H1 (cell line): ENCODE data around the gene SLC30A3. TPM values are rescaled to one million over a fixed set of nuclear protein-coding genes. Genes with fewer than 3 reads are reported as not detected.

Source experiments
- CTCF ChIA-PET: fragments of 300-600 bp; sonication (Branson Sonifier 250); formaldehyde crosslinking; loops from one replicate; lab custom pipeline; 2021; ENCODE audit not compliant: partially characterized antibody; lab: Charles Lee
- POLR2A ChIA-PET: fragments of 300-600 bp; sonication (Branson Sonifier 250); formaldehyde crosslinking; loops from one replicate; lab custom pipeline; 2021; ENCODE audit warnings: inconsistent platforms; ENCODE audit not compliant: partially characterized antibody; lab: Charles Lee
- DNase-seq, 2 experiments: peaks; one replicate each; pipeline versions ENCODE4 v3.0.0 to v3.0.0-alpha.2; 2010 to 2022; ENCODE audit warnings: low spot score in 2 of 2, low read depth in 1 of 2, mixed read lengths in 1 of 2
- FAIRE-seq: peaks from 2 replicates; lab custom pipeline; 2011; peaks lifted over from hg19 to GRCh38; lab: Jason Lieb, UNC
- H2AFZ ChIP-seq: 2 replicates; pipeline ENCODE4 v1.8.1; 2012; ENCODE audit warnings: low read length, inconsistent platforms
- H2AK5ac ChIP-seq: 2 replicates; pipeline ENCODE4 v1.6.1; 2013; ENCODE audit warnings: low read depth, low read length
- H2BK120ac ChIP-seq: replicated peaks from 2 replicates; pipeline ENCODE3; 2013; ENCODE audit warnings: low read depth, low read length, inconsistent platforms
- H2BK12ac ChIP-seq: 2 replicates; pipeline ENCODE4 v1.6.1; 2013; ENCODE audit warnings: low read depth, low read length
- H2BK15ac ChIP-seq: 2 replicates; pipeline ENCODE4 v1.6.1; 2013; ENCODE audit warnings: low read length
- H2BK20ac ChIP-seq: 2 replicates; pipeline ENCODE4 v1.6.1; 2013; ENCODE audit warnings: low read length
- H2BK5ac ChIP-seq: 2 replicates; pipeline ENCODE4 v1.6.1; 2013; ENCODE audit warnings: low read depth, low read length
- H3K14ac ChIP-seq: 2 replicates; pipeline ENCODE4 v1.6.1; 2013; ENCODE audit warnings: inconsistent platforms; ENCODE audit not compliant: insufficient read length
- H3K18ac ChIP-seq: 2 replicates; pipeline ENCODE4 v1.6.1; 2013; ENCODE audit warnings: low read length; ENCODE audit errors: extremely low read depth
- H3K23ac ChIP-seq: 2 replicates; pipeline ENCODE4 v1.6.1; 2013; ENCODE audit warnings: inconsistent platforms; ENCODE audit not compliant: insufficient read length
- H3K23me2 ChIP-seq: 2 replicates; pipeline ENCODE4 v1.6.1; 2013; ENCODE audit warnings: low read depth, low read length
- H3K27ac ChIP-seq: 2 replicates; pipeline ENCODE4 v1.6.1; 2011; ENCODE audit warnings: low read depth, low read length, inconsistent platforms
- H3K27me3 ChIP-seq, 4 experiments: replicated peaks in 1 of 4; 1 replicate in 1 of 4; 2 replicates in 3 of 4; pipeline versions ENCODE4 v1.6.1 to v1.8.1; 2011 to 2013; ENCODE audit warnings: low read length in 3 of 4, mild to moderate bottlenecking in 3 of 4, inconsistent platforms in 2 of 4, mixed read lengths in 2 of 4, moderate library complexity in 1 of 4; ENCODE audit not compliant: control insufficient read depth in 3 of 4, insufficient read depth in 3 of 4; ENCODE audit errors: extremely low read depth in 1 of 4
- H3K36me3 ChIP-seq, 4 experiments: 2 replicates each; pipeline versions ENCODE4 v1.6.1 to v1.8.1; 2011 to 2013; ENCODE audit warnings: mild to moderate bottlenecking in 4 of 4, low read length in 3 of 4, moderate library complexity in 2 of 4, control low read depth in 1 of 4, inconsistent platforms in 1 of 4; ENCODE audit not compliant: insufficient read depth in 4 of 4, control insufficient read depth in 2 of 4
- H3K4ac ChIP-seq: replicated peaks from 2 replicates; pipeline ENCODE3; 2013; ENCODE audit warnings: low read length, low read depth, mixed read lengths, inconsistent platforms; ENCODE audit not compliant: insufficient read length
- H3K4me1 ChIP-seq, 4 experiments: replicated peaks in 1 of 4; 1 replicate in 1 of 4; 2 replicates in 3 of 4; pipeline versions ENCODE4 v1.6.1 to v1.8.1; 2011 to 2013; ENCODE audit warnings: low read length in 3 of 4, inconsistent platforms in 2 of 4, mixed read lengths in 1 of 4; ENCODE audit not compliant: insufficient read depth in 4 of 4, control insufficient read depth in 3 of 4
- H3K4me2 ChIP-seq, 2 experiments: 2 replicates each; pipeline versions ENCODE4 v1.6.1 to v1.8.1; 2011 to 2013; ENCODE audit warnings: low read depth in 2 of 2, low read length in 2 of 2, control low read depth in 1 of 2, inconsistent platforms in 1 of 2, mild to moderate bottlenecking in 1 of 2; ENCODE audit not compliant: insufficient read depth in 1 of 2
- H3K4me3 ChIP-seq, 4 experiments: fragments of 200-600, 300-600 bp in 1 of 4; sonication (generic), shearing (Covaris generic), sonication (Bioruptor Twin) in 1 of 4; 2 replicates each; pipeline versions ENCODE4 v1.5.1 to v1.8.1; 2011 to 2016; ENCODE audit warnings: low read length in 4 of 4, low read depth in 3 of 4, control low read depth in 2 of 4, inconsistent platforms in 2 of 4, mild to moderate bottlenecking in 2 of 4, mixed read lengths in 1 of 4, moderate library complexity in 1 of 4; ENCODE audit not compliant: insufficient read depth in 2 of 4; ENCODE audit errors: extremely low read depth in 1 of 4
- H3K56ac ChIP-seq: replicated peaks from 2 replicates; pipeline ENCODE3; 2013; ENCODE audit warnings: low read depth, mild to moderate bottlenecking, mixed read lengths, low read length, inconsistent platforms; ENCODE audit not compliant: insufficient read length
- H3K79me1 ChIP-seq: 2 replicates; pipeline ENCODE4 v1.6.1; 2013; ENCODE audit warnings: low read depth, low read length, control low read depth
- H3K79me2 ChIP-seq, 2 experiments: 2 replicates each; pipeline versions ENCODE4 v1.6.1 to v1.8.1; 2012 to 2013; ENCODE audit warnings: low read length in 2 of 2, mild to moderate bottlenecking in 2 of 2, inconsistent platforms in 1 of 2; ENCODE audit not compliant: insufficient read depth in 2 of 2, control insufficient read depth in 1 of 2
- H3K9ac ChIP-seq, 4 experiments: replicated peaks in 1 of 4; 1 replicate in 1 of 4; 2 replicates in 3 of 4; pipeline versions ENCODE4 v1.6.1 to v1.8.1; 2011 to 2013; ENCODE audit warnings: low read depth in 3 of 4, low read length in 3 of 4, control low read depth in 2 of 4, mild to moderate bottlenecking in 2 of 4, moderate library complexity in 2 of 4, inconsistent platforms in 1 of 4; ENCODE audit errors: extremely low read depth in 1 of 4
- H3K9me3 ChIP-seq, 2 experiments: 2 replicates each; pipeline versions ENCODE4 v1.6.1 to v1.8.1; 2012 to 2013; ENCODE audit warnings: mild to moderate bottlenecking in 2 of 2, moderate library complexity in 2 of 2, control low read depth in 1 of 2, inconsistent platforms in 1 of 2, low read depth in 1 of 2, low read length in 1 of 2, mixed read lengths in 1 of 2; ENCODE audit not compliant: insufficient read depth in 2 of 2
- H4K20me1 ChIP-seq, 2 experiments: replicated peaks in 1 of 2; 2 replicates each; pipeline versions ENCODE3 to v1.8.1; 2011 to 2013; ENCODE audit warnings: inconsistent platforms in 2 of 2, low read length in 2 of 2, mild to moderate bottlenecking in 1 of 2; ENCODE audit not compliant: insufficient read depth in 2 of 2, control insufficient read depth in 1 of 2
- H4K5ac ChIP-seq: 2 replicates; pipeline ENCODE4 v1.6.1; 2013; ENCODE audit warnings: low read length, low read depth, mixed read lengths, inconsistent platforms; ENCODE audit not compliant: insufficient read length
- H4K8ac ChIP-seq: 2 replicates; pipeline ENCODE4 v1.8.0; 2013; ENCODE audit warnings: mild to moderate bottlenecking, moderate library complexity, low read length, inconsistent platforms; ENCODE audit not compliant: insufficient read depth; ENCODE audit errors: extremely low read depth
- H4K91ac ChIP-seq: replicated peaks from 2 replicates; pipeline ENCODE3; 2013; ENCODE audit warnings: low read length, mixed read lengths, inconsistent platforms; ENCODE audit not compliant: insufficient read length
- CBX8 ChIP-seq: fragments of 300-800, 300-1000 bp; sonication (generic); IDR thresholded peaks from 2 replicates; pipeline ENCODE4 v1.7.1; 2016; ENCODE audit warnings: low read depth, low read length, borderline replicate concordance
- EZH2 ChIP-seq: fragments of 200-600 bp; sonication (generic); IDR thresholded peaks from 2 replicates; pipeline ENCODE4 v1.7.1; 2012; ENCODE audit warnings: low read depth, mild to moderate bottlenecking, moderate library complexity, low read length, inconsistent platforms; ENCODE audit not compliant: severe bottlenecking
- HDAC2 ChIP-seq, 2 experiments: fragments of 300-600 bp in 1 of 2; sonication (generic) in 1 of 2; IDR thresholded peaks; 2 replicates each; pipeline ENCODE4 v1.6.1; 2011 to 2012; ENCODE audit warnings: low read depth in 2 of 2, low read length in 2 of 2, mild to moderate bottlenecking in 2 of 2, moderate library complexity in 2 of 2, borderline replicate concordance in 1 of 2, inconsistent platforms in 1 of 2
- RAD21 ChIP-seq, 2 experiments: IDR thresholded peaks in 1 of 2; conservative IDR thresholded peaks in 1 of 2; 2 replicates each; pipeline ENCODE4 v1.6.1; 2011; ENCODE audit warnings: low read depth in 2 of 2, low read length in 2 of 2, improper control_type of control experiment in 1 of 2, inconsistent platforms in 1 of 2, mild to moderate bottlenecking in 1 of 2, moderate library complexity in 1 of 2
- RXRA ChIP-seq: IDR thresholded peaks from 2 replicates; pipeline ENCODE4 v1.6.1; 2011; ENCODE audit warnings: low read depth, mild to moderate bottlenecking, low read length, moderate library complexity; ENCODE audit not compliant: insufficient read depth
- SUZ12 ChIP-seq: fragments of 200-600 bp; sonication (generic); IDR thresholded peaks from 2 replicates; pipeline ENCODE4 v1.6.1; 2012; ENCODE audit warnings: mild to moderate bottlenecking, inconsistent platforms, low read length, moderate library complexity, mixed read lengths
- WGBS, 2 experiments: shearing (Covaris generic) in 1 of 2; methylation state at CpG; one replicate each; pipeline versions ENCODE4 v1.1.6 to v1.1.7; 2013 to 2015; ENCODE audit warnings: low lambda C conversion rate in 2 of 2, mixed read lengths in 2 of 2, inconsistent platforms in 1 of 2, low coverage in 1 of 2, missing lambda C conversion rate in 1 of 2; ENCODE audit not compliant: insufficient replicate concordance in 2 of 2, insufficient coverage in 1 of 2, insufficient read length in 1 of 2; ENCODE audit errors: extremely low coverage in 1 of 2, missing lambda C conversion rate in 1 of 2; 5-methylcytosine and 5-hydroxymethylcytosine counted together
- polyA plus RNA-seq, 7 experiments: library from polyadenylated mRNA; depleted of rRNA in 3 of 7; stranded (reverse) in 5 of 7; unstranded in 2 of 7; fragments of >200 nt in 5 of 7; fragments of 200-250 nt in 2 of 7; gene quantifications; 1 replicate in 5 of 7; 2 replicates in 1 of 7; 4 replicates in 1 of 7; pipeline versions ENCODE4 v1.2.1 to v1.2.3, GENCODE V29; 2011 to 2013; ENCODE audit warnings: missing spikeins in 2 of 7, mixed read lengths in 2 of 7
- total RNA-seq: library from RNA; stranded (reverse); fragmentation: NEBNext Ultra II Directional; extraction: Animal tissue kit (Norgen Biotek cat#: 25700); gene quantifications from 2 replicates; pipeline ENCODE4 v1.2.1, GENCODE V29; 2021

SLC30A3 gene
- total and polyA plus RNA-seq, 2 of the 8 experiments (the other 6 are each of a cell fraction or from before 2014, with no cell fraction given): 15.2 to 30.7 TPM

DNA sequence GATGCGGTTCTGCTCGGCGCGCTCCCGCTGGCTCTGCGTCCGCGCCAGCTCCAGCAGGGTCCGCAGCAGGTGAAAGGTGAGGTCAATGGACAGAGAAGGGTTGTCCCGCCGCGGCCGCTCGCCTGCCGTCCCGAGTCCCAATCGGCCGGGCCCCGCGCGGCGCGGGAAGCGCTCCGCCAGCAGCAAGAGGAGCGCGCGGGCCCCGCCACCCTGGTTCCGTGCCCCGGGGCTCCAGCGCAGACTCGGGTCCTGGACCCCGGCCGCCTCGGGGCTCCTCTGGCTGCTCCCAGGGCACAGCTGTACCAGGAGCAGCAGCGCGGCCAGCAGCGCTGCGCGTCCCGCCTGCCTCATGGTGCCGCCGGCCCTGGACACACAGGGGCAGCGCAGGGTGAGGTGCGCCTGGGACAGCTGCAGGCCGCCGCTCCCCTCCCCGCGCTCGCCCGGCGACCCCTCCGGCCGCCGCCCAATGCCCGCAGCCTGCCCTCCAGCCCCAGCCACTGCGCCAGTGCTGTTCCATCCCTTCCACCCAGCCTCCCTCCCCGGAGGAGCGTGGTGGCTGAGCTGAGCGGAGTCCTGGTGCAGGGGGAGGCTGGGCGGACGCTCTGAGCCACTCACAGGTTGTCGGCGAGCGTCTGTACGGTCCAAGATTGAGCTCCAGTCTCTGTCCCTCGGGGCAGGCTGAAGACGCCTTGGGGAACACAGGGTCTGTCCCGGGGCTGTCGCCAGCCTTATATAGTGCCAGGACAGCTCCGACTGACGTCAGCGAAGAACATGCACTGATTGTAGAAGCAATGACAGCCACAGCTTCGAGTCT lies 44.9 kb upstream of the SLC30A3 start:
- Histone ChIP-seq H3K27me3 (peaks cover 29 to 41% (median 39%) of the 10 kb centered on the region in 4 experiments), H2AK5ac (no peak overlapping the region), H3K4ac (no peak overlapping the region), H4K20me1 (peaks cover 4 to 11% of the 10 kb centered on the region in 2 experiments), H3K79me1 (no peaks in the 10 kb centered on the region), H3K4me3 (peak overlapping the region in 3 of 4 experiments; percentile 26 to 51 (median 34); a peak in 4 of 8 replicates), H4K8ac (peak overlapping the region; percentile 76; the same call in 1 of the 2 replicates), H2BK20ac (no peak overlapping the region), H3K9ac (no peak overlapping the region), H3K79me2 (no peaks in the 10 kb centered on the region), H2AFZ (no peak overlapping the region), H2BK12ac (no peak overlapping the region), H3K14ac (no peak overlapping the region), H2BK120ac (no peak overlapping the region), H3K9me3 (no peaks in the 10 kb centered on the region; a peak in 1 of 4 replicates), H3K36me3 (peaks cover 0 to 4% (median 0%) of the 10 kb centered on the region in 4 experiments; a peak in 1 of 8 replicates), H3K4me2 (peak overlapping the region; percentile 63 to 69), H3K27ac (no peak overlapping the region), H4K91ac (no peak overlapping the region), H4K5ac (no peak overlapping the region)
- 12% methylated on average over 53 of the region's 75 CpGs; no CpG with 5 or more reads in 1 of the 2 experiments for WGBS, 2 experiments
- DNase-seq (peak in 1 of 2 experiments; percentile 64), FAIRE-seq (no peak)
- TF ChIP-seq RAD21 (IDR thresholded peaks at IDR 0.05 in 1 of 2, conservative IDR thresholded peaks at IDR 0.05 in 1 of 2; ENCODE audit: low read depth in 2 of 2, low read length in 2 of 2) (no peak), EZH2 (peak; percentile 57), HDAC2 (IDR thresholded peaks at IDR 0.05; ENCODE audit: borderline replicate concordance in 1 of 2, low read depth in 2 of 2, low read length in 2 of 2) (no peak), RXRA (no peak), CBX8 (no peak), SUZ12 (peak; percentile 74; the same call in 1 of the 2 replicates)
- TF ChIP-seq, all 59 proteins: peak for 2
- no peak overlapping the region for H2BK5ac ChIP-seq
- H2BK15ac ChIP-seq: no peak overlapping the region
- CTCF ChIA-PET: interaction anchor here (0.7 to 11.3 kb wide), 14 partner anchors 12 to 64 kb away, joined by 3 to 128 read pairs (median 4); partner anchors contain the start of genes MPV17 and TRIM54
- H3K18ac ChIP-seq: no peak overlapping the region
- peaks cover 0 to 28% (median 14%) of the 10 kb centered on the region in 4 experiments; a peak in 5 of 7 replicates for H3K4me1 ChIP-seq
- no peak overlapping the region for H3K23ac ChIP-seq
- POLR2A ChIA-PET: interaction anchor here (0.7 to 8.8 kb wide), 11 partner anchors 13 to 196 kb away, joined by 3 to 105 read pairs (median 5); partner anchors contain the start of genes ATRAID, GTF3C2, MPV17 and SLC5A6
- H3K23me2 ChIP-seq: peaks cover 10% of the 10 kb centered on the region; the same call in 1 of the 2 replicates
- H3K56ac ChIP-seq: no peak overlapping the region
